B cell (primary cell): Measurements from ENCODE around the gene ZNF280A. TPM values are rescaled to one million over a fixed set of nuclear protein-coding genes. Genes with fewer than 3 reads are reported as not detected.

Source experiments
- ATAC-seq: fragments of 200-7000 bp; cut with Tn5 transposase; one replicate; pipeline ENCODE4 v1.10.0; 2021; ENCODE audit warnings: low read depth, mild to moderate bottlenecking, moderate number of reproducible peaks, moderate library complexity
- CTCF ChIA-PET: fragments of 350-600 bp; sonication (Branson Sonifier 250); formaldehyde crosslinking; loops from one replicate; lab custom pipeline; 2021; ENCODE audit warnings: antibody characterized with exemption, inconsistent platforms; lab: Charles Lee
- POLR2A ChIA-PET: fragments of 350-600 bp; sonication (Branson Sonifier 250); formaldehyde crosslinking; loops from one replicate; lab custom pipeline; 2021; ENCODE audit warnings: antibody characterized with exemption; lab: Charles Lee
- DNase-seq: peaks from one replicate; pipeline ENCODE4 v3.0.0; 2013
- H2AFZ ChIP-seq: 2 replicates; pipeline ENCODE4 v1.6.1; 2012; ENCODE audit warnings: mild to moderate bottlenecking, low read depth, low read length; ENCODE audit not compliant: insufficient read depth, poor library complexity, severe bottlenecking
- H3K27ac ChIP-seq, 2 donors: 1 replicate in 1 of 2; 2 replicates in 1 of 2; pipeline ENCODE4 v1.5.1; 2012 to 2013; ENCODE audit warnings: low read length in 2 of 2, mild to moderate bottlenecking in 2 of 2, moderate library complexity in 1 of 2
- H3K27me3 ChIP-seq, 4 experiments: fragments of 200-600 bp in 1 of 4; sonication (generic) in 1 of 4; replicated peaks in 1 of 4; 1 replicate in 2 of 4; 2 replicates in 2 of 4; pipeline versions ENCODE4 v1.6.1 to v1.7.0; 2013 to 2016; ENCODE audit warnings: low read length in 3 of 4, mild to moderate bottlenecking in 2 of 4, mixed read lengths in 1 of 4, moderate library complexity in 1 of 4; ENCODE audit not compliant: insufficient read depth in 4 of 4, control insufficient read depth in 3 of 4; ENCODE audit errors: control extremely low read depth in 1 of 4
- H3K36me3 ChIP-seq, 2 experiments: replicated peaks in 1 of 2; 1 replicate in 1 of 2; 2 replicates in 1 of 2; pipeline versions ENCODE4 v1.6.1 to v1.7.1; 2013; ENCODE audit warnings: low read length in 1 of 2; ENCODE audit not compliant: insufficient read depth in 2 of 2, control insufficient read depth in 1 of 2; ENCODE audit errors: control extremely low read depth in 1 of 2, extremely low read depth in 1 of 2
- H3K4me1 ChIP-seq, 2 donors: fragments of 200-600 bp in 1 of 2; sonication (generic) in 1 of 2; 1 replicate in 1 of 2; 2 replicates in 1 of 2; pipeline versions ENCODE4 v1.5.1 to v1.6.1; 2013 to 2017; ENCODE audit warnings: low read length in 2 of 2; ENCODE audit not compliant: control insufficient read depth in 2 of 2, insufficient read depth in 2 of 2
- H3K4me2 ChIP-seq: replicated peaks from 2 replicates; pipeline ENCODE3; 2012; ENCODE audit warnings: mild to moderate bottlenecking, low read depth, low read length; ENCODE audit not compliant: poor library complexity, severe bottlenecking
- H3K4me3 ChIP-seq, 5 experiments: fragments of 200-600 bp in 1 of 5; sonication (generic) in 1 of 5; 1 replicate in 3 of 5; 2 replicates in 2 of 5; pipeline versions ENCODE4 v1.5.1 to v1.7.0; 2011 to 2016; ENCODE audit warnings: low read length in 4 of 5, mild to moderate bottlenecking in 4 of 5, low read depth in 2 of 5, control low read depth in 1 of 5, moderate library complexity in 1 of 5; ENCODE audit not compliant: insufficient read depth in 1 of 5; ENCODE audit errors: control extremely low read depth in 1 of 5, extremely low read depth in 1 of 5
- H3K79me2 ChIP-seq: fragments of 200-600 bp; sonication (generic); one replicate; pipeline ENCODE4 v1.6.0; 2016; ENCODE audit warnings: low read length; ENCODE audit not compliant: control insufficient read depth, insufficient read depth
- H3K9ac ChIP-seq: fragments of 200-600 bp; sonication (generic); 2 replicates; pipeline ENCODE4 v1.6.1; 2017; ENCODE audit warnings: mild to moderate bottlenecking, low read length, moderate library complexity
- H3K9me3 ChIP-seq, 3 donors: one replicate each; pipeline versions ENCODE4 v1.6.1 to v1.7.1; 2013; ENCODE audit warnings: low read length in 2 of 3; ENCODE audit not compliant: control insufficient read depth in 2 of 3, insufficient read depth in 1 of 3; ENCODE audit errors: control extremely low read depth in 1 of 3
- H4K20me1 ChIP-seq: 2 replicates; pipeline ENCODE4 v1.6.0; 2012; ENCODE audit warnings: mild to moderate bottlenecking, low read length; ENCODE audit not compliant: insufficient read depth, control insufficient read depth, poor library complexity, severe bottlenecking
- H3K27ac Mint-ChIP-seq: one replicate; pipeline ENCODE4 v1.8.0; 2021; ENCODE audit warnings: mixed read lengths
- H3K27me3 Mint-ChIP-seq: one replicate; pipeline ENCODE4 v1.8.0; 2021; ENCODE audit warnings: mixed read lengths
- H3K4me1 Mint-ChIP-seq: one replicate; pipeline ENCODE4 v1.8.0; 2021; ENCODE audit warnings: mixed read lengths
- H3K4me3 Mint-ChIP-seq: one replicate; pipeline ENCODE4 v1.8.0; 2021; ENCODE audit warnings: mixed read lengths
- H3K9me3 Mint-ChIP-seq: one replicate; pipeline ENCODE4 v1.8.0; 2022; ENCODE audit warnings: mixed read lengths; ENCODE audit not compliant: insufficient read depth
- EZH2 ChIP-seq: IDR thresholded peaks from 2 replicates; pipeline ENCODE4 v1.6.1; 2012; ENCODE audit warnings: borderline replicate concordance, low read depth, mild to moderate bottlenecking, moderate library complexity, low read length; ENCODE audit not compliant: insufficient read depth, poor library complexity, severe bottlenecking
- WGBS: methylation state at CpG from one replicate; pipeline ENCODE4 v1.1.5; 2013; ENCODE audit warnings: missing lambda C conversion rate; ENCODE audit not compliant: insufficient coverage; 5-methylcytosine and 5-hydroxymethylcytosine counted together
- intact Hi-C: fragments of 100-400 bp; cut with micrococcal nuclease; formaldehyde crosslinking; loops from one replicate; pipeline ENCODE4 v1.10.0; 2022
- polyA plus RNA-seq: library from polyadenylated mRNA; depleted of rRNA; stranded (reverse); fragments of >200 nt; gene quantifications from 2 replicates; pipeline ENCODE4 v1.2.3, GENCODE V29; 2012
- total RNA-seq, 2 donors: library from RNA; stranded (reverse); fragments of 120-200 nt in 1 of 2; gene quantifications; 1 replicate in 1 of 2; 2 replicates in 1 of 2; pipeline versions ENCODE4 v1.2.3 to v1.2.4, GENCODE V29; 2013 to 2022
- TF ChIP-seq, protein P1 (sequence below): fragments of 200-600 bp; IDR thresholded peaks from one replicate; pipeline ENCODE4 v1.8.0; 2022; ENCODE audit warnings: antibody characterized with exemption, mild to moderate bottlenecking

ZNF280A gene
- total and polyA plus RNA-seq, 2 donors (not counting 1 experiment from before 2014, with no cell fraction given): not detected

- H3K27ac Mint-ChIP-seq: peak overlapping the region; percentile 46
Observed at GRCh38 chr22:22488736-22489135, 31.3 kb downstream of the ZNF280A start.

GRCh38 chr22:22487869-22488597 is 32.0 kb downstream of the ZNF280A start:
- CTCF ChIA-PET: interaction anchor here (1.0 kb wide), 1 partner anchor 13 kb away, joined by 5 read pairs; no protein-coding TSS in a partner anchor
- peaks cover 2% of the 10 kb centered on the region for H3K4me1 Mint-ChIP-seq

More at GRCh38 chr22:22488736-22489135, 31.3 kb downstream of the ZNF280A start:
- 93% methylated on average over 3 of the region's 5 CpGs for WGBS
- Histone ChIP-seq H3K27me3 (no peaks in the 10 kb centered on the region), H3K4me2 (no peak overlapping the region), H3K36me3 (peaks cover 5 to 29% of the 10 kb centered on the region in 2 experiments), H3K4me1 (no peaks in the 10 kb centered on the region), H3K9ac (no peak overlapping the region), H3K79me2 (no peaks in the 10 kb centered on the region), H3K9me3 (no peaks in the 10 kb centered on the region), H3K27ac (no peak overlapping the region), H4K20me1 (no peaks in the 10 kb centered on the region), H3K4me3 (no peak overlapping the region), H2AFZ (no peak overlapping the region)
- Mint-ChIP-seq H3K9me3 (no peaks in the 10 kb centered on the region), H3K4me3 (no peak overlapping the region), H3K27me3 (no peaks in the 10 kb centered on the region), H3K4me1 (peaks cover 2% of the 10 kb centered on the region)
- DNase-seq (no peak), ATAC-seq (no peak)
- no peak for TF ChIP-seq EZH2
- TF ChIP-seq, protein P1, sequence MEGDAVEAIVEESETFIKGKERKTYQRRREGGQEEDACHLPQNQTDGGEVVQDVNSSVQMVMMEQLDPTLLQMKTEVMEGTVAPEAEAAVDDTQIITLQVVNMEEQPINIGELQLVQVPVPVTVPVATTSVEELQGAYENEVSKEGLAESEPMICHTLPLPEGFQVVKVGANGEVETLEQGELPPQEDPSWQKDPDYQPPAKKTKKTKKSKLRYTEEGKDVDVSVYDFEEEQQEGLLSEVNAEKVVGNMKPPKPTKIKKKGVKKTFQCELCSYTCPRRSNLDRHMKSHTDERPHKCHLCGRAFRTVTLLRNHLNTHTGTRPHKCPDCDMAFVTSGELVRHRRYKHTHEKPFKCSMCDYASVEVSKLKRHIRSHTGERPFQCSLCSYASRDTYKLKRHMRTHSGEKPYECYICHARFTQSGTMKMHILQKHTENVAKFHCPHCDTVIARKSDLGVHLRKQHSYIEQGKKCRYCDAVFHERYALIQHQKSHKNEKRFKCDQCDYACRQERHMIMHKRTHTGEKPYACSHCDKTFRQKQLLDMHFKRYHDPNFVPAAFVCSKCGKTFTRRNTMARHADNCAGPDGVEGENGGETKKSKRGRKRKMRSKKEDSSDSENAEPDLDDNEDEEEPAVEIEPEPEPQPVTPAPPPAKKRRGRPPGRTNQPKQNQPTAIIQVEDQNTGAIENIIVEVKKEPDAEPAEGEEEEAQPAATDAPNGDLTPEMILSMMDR: no peak
- ChIA-PET CTCF (interaction anchor here (0.7 to 1.4 kb wide), 6 partner anchors 10 to 198 kb away, joined by 3 to 5 read pairs (median 3); no protein-coding TSS in a partner anchor), POLR2A (no interaction called here)
- intact Hi-C loops: no loop called here

More at GRCh38 chr22:22487869-22488597, 32.0 kb downstream of the ZNF280A start:
- no peaks in the 10 kb centered on the region for H4K20me1 ChIP-seq
- no peak overlapping the region for H2AFZ ChIP-seq
- ATAC-seq (no peak), DNase-seq (no peak)
- Mint-ChIP-seq H3K27me3 (no peaks in the 10 kb centered on the region), H3K4me3 (no peak overlapping the region), H3K9me3 (no peaks in the 10 kb centered on the region), H3K27ac (no peak overlapping the region)
- H3K4me3 ChIP-seq: no peak overlapping the region
- WGBS: 99% methylated on average over 6 of the region's 12 CpGs
- H3K79me2 ChIP-seq: no peaks in the 10 kb centered on the region
- no peak overlapping the region for H3K27ac ChIP-seq
- no peaks in the 10 kb centered on the region for H3K27me3 ChIP-seq
- H3K4me1 ChIP-seq: no peaks in the 10 kb centered on the region
- H3K4me2 ChIP-seq: no peak overlapping the region
- peaks cover 5 to 22% of the 10 kb centered on the region in 2 experiments for H3K36me3 ChIP-seq
- no peak overlapping the region for H3K9ac ChIP-seq
- POLR2A ChIA-PET: no interaction called here
- intact Hi-C loops: no loop called here
- TF ChIP-seq, protein P1: no peak
- no peak for TF ChIP-seq EZH2
- H3K9me3 ChIP-seq: no peaks in the 10 kb centered on the region
